Esophagus squamous epithelium (tissue), 4 donors: ENCODE data around the gene COLGALT1.

ENCODE experiments used
- CTCF ChIP-seq, 6 experiments: fragments of 450-650 bp in 4 of 6; fragments of 200-600 bp in 2 of 6; sonication (generic) in 2 of 6; IDR thresholded peaks; one replicate each; pipeline ENCODE4 v1.5.1; 2016 to 2019; ENCODE audit warnings: antibody characterized with exemption in 6 of 6, mild to moderate bottlenecking in 4 of 6, moderate library complexity in 4 of 6
- POLR2A ChIP-seq, 4 donors: fragments of 450-650 bp; IDR thresholded peaks; one replicate each; pipeline ENCODE4 v1.6.1; 2017; ENCODE audit warnings: antibody characterized with exemption in 4 of 4, mild to moderate bottlenecking in 4 of 4, moderate library complexity in 3 of 4

- TF ChIP-seq POLR2A (IDR thresholded peaks at IDR 0.05) = no peak
- no peak for TF ChIP-seq CTCF (IDR thresholded peaks at IDR 0.05)
Observed at GRCh38 chr19:17549085-17549740, 6.2 kb upstream of the COLGALT1 start.
